Smooth muscle cell (in vitro differentiated cells): ENCODE measurements around the gene RNF213. TPM values are rescaled to one million over a fixed set of nuclear protein-coding genes. Genes with fewer than 3 reads are reported as not detected.

Source experiments
- DNase-seq: peaks from one replicate; lab custom pipeline; 2025; ENCODE audit not compliant: unreplicated experiment; lab: John Stamatoyannopoulos, UW
- H2AFZ ChIP-seq: fragments of 200-600 bp; sonication (generic); 2 replicates; pipeline ENCODE4 v1.6.0; 2016; ENCODE audit warnings: antibody characterized with exemption, low read depth, mild to moderate bottlenecking
- H3F3A ChIP-seq: fragments of 200-600 bp; sonication (generic); 2 replicates; pipeline ENCODE4 v1.6.0; 2017; ENCODE audit warnings: antibody characterized with exemption, low read depth
- H3K27ac ChIP-seq: fragments of 200-600 bp; sonication (generic); 2 replicates; pipeline ENCODE4 v1.5.1; 2016; ENCODE audit warnings: low read depth, mild to moderate bottlenecking
- H3K27me3 ChIP-seq: fragments of 200-600 bp; sonication (generic); 2 replicates; pipeline ENCODE4 v1.6.1; 2016; ENCODE audit warnings: low read depth, mild to moderate bottlenecking
- H3K36me3 ChIP-seq: fragments of 200-600 bp; sonication (generic); 2 replicates; pipeline ENCODE4 v1.5.1; 2016; ENCODE audit warnings: low read depth
- H3K4me1 ChIP-seq: fragments of 200-600 bp; sonication (generic); 2 replicates; pipeline ENCODE4 v1.5.1; 2016; ENCODE audit warnings: low read depth
- H3K4me2 ChIP-seq: fragments of 200-600 bp; sonication (generic); 2 replicates; pipeline ENCODE4 v1.6.0; 2016; ENCODE audit warnings: mild to moderate bottlenecking
- H3K4me3 ChIP-seq: fragments of 200-600 bp; sonication (generic); 2 replicates; pipeline ENCODE4 v1.5.1; 2016; ENCODE audit warnings: mild to moderate bottlenecking
- H3K79me2 ChIP-seq: fragments of 200-600 bp; sonication (generic); 2 replicates; pipeline ENCODE4 v1.6.0; 2016; ENCODE audit warnings: low read depth, mild to moderate bottlenecking
- H3K9ac ChIP-seq: fragments of 200-600 bp; sonication (generic); 2 replicates; pipeline ENCODE4 v1.6.0; 2016; ENCODE audit warnings: low read depth
- H3K9me3 ChIP-seq: fragments of 200-600 bp; sonication (generic); replicated peaks from 2 replicates; pipeline ENCODE4 v1.5.1; 2016; ENCODE audit warnings: low read depth
- H4K20me1 ChIP-seq: fragments of 200-600 bp; sonication (generic); 2 replicates; pipeline ENCODE4 v1.6.0; 2016; ENCODE audit warnings: low read depth
- WGBS: methylation state at CpG from one replicate; pipeline ENCODE4 v1.1.7; 2016; ENCODE audit warnings: low lambda C conversion rate; 5-methylcytosine and 5-hydroxymethylcytosine counted together
- polyA plus RNA-seq: library from polyadenylated mRNA; unstranded; fragments of >200 nt; fragmentation: Nextera tagmentation; extraction: Ambion mirVana; gene quantifications from 2 replicates; pipeline ENCODE4 v1.2.1, GENCODE V29; 2016
- total RNA-seq: library from RNA; depleted of rRNA; stranded (reverse); fragments of >200 nt; gene quantifications from 2 replicates; pipeline ENCODE4 v1.2.3, GENCODE V29; 2014
- TF ChIP-seq, protein P1 (sequence below): fragments of 200-600 bp; sonication (generic); IDR thresholded peaks from 2 replicates; pipeline ENCODE4 v1.5.1; 2017; ENCODE audit warnings: borderline replicate concordance, mild to moderate bottlenecking, antibody characterized with exemption; ENCODE audit not compliant: insufficient read depth, poor library complexity, severe bottlenecking

Gene RNF213
- total and polyA plus RNA-seq, 2 experiments from 2014 or later, result 12.8 to 43.0 TPM

- no peaks in the 10 kb centered on the region for H3K79me2 ChIP-seq
- no peak overlapping the region for H3K9ac ChIP-seq
- H3K4me1 ChIP-seq, result no peaks in the 10 kb centered on the region
- no peaks in the 10 kb centered on the region for H3K27me3 ChIP-seq
- no peak overlapping the region for H2AFZ ChIP-seq
- no peak overlapping the region for H3K27ac ChIP-seq
- H3F3A ChIP-seq, result no peaks in the 10 kb centered on the region
- H3K4me2 ChIP-seq, result no peak overlapping the region
- DNase-seq, result no peak
- H4K20me1 ChIP-seq, result no peaks in the 10 kb centered on the region
- H3K4me3 ChIP-seq, result no peak overlapping the region
- TF ChIP-seq, protein P1, sequence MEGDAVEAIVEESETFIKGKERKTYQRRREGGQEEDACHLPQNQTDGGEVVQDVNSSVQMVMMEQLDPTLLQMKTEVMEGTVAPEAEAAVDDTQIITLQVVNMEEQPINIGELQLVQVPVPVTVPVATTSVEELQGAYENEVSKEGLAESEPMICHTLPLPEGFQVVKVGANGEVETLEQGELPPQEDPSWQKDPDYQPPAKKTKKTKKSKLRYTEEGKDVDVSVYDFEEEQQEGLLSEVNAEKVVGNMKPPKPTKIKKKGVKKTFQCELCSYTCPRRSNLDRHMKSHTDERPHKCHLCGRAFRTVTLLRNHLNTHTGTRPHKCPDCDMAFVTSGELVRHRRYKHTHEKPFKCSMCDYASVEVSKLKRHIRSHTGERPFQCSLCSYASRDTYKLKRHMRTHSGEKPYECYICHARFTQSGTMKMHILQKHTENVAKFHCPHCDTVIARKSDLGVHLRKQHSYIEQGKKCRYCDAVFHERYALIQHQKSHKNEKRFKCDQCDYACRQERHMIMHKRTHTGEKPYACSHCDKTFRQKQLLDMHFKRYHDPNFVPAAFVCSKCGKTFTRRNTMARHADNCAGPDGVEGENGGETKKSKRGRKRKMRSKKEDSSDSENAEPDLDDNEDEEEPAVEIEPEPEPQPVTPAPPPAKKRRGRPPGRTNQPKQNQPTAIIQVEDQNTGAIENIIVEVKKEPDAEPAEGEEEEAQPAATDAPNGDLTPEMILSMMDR, result no peak
- WGBS, result 95% methylated on average over 23 of the region's 23 CpGs
- no peaks in the 10 kb centered on the region for H3K9me3 ChIP-seq
- no peaks in the 10 kb centered on the region for H3K36me3 ChIP-seq
Observed at GRCh38 chr17:80248001-80248893, 12.4 kb upstream of the RNF213 start.

DNA sequence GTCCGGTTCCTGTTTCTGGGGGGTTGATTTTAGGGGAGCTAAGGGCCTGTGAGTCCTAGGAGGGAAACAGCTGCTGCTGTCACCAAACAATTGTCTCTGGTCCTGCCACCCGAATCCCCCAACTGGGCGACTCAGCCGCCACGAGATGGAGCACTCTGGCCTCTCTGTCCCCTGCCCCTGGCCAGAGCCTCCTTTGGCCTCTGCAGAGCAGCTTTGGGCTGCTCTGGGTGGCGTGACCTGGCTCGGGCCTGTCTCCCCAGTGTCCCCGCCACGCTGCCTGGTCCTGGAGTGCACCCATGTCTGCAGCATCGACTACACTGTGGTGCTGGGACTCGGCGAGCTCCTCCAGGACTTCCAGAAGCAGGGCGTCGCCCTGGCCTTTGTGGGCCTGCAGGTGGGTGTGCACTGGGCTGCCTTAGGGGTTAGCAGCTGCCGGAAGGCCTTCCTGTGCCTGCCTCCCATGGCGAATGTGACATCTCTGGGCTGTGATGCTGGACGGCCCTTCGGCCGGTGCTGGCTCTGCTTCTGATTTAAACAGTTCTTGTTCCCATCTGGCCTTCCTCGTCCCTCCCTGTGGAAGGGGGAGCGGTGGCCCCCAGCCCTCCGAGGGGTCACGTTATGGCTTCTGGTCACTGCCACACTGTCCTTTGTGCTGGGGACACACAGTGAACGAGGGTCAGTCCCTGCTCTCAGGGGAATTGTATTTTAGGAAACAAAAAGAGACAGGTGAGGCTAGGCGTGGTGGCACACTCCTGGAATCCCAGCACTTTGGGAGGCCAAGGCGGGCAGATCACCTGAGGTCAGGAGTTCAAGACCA lies 11.6 kb upstream of the RNF213 start:
- Histone ChIP-seq H3K36me3 (no peaks in the 10 kb centered on the region), H3K27ac (no peak overlapping the region), H2AFZ (no peak overlapping the region), H3K27me3 (no peaks in the 10 kb centered on the region), H4K20me1 (no peaks in the 10 kb centered on the region), H3K9me3 (no peaks in the 10 kb centered on the region), H3K79me2 (no peaks in the 10 kb centered on the region), H3F3A (no peaks in the 10 kb centered on the region), H3K4me3 (no peak overlapping the region), H3K4me2 (no peak overlapping the region), H3K4me1 (no peaks in the 10 kb centered on the region), H3K9ac (no peak overlapping the region)
- TF ChIP-seq, protein P1, result no peak
- 94% methylated on average over 26 of the region's 26 CpGs for WGBS
- DNase-seq, result no peak

- Histone ChIP-seq H3K4me1 (peaks cover 7% of the 10 kb centered on the region), H3K4me2 (no peak overlapping the region), H2AFZ (no peak overlapping the region), H3F3A (no peaks in the 10 kb centered on the region), H3K36me3 (no peaks in the 10 kb centered on the region), H4K20me1 (no peaks in the 10 kb centered on the region), H3K9ac (no peak overlapping the region), H3K4me3 (no peak overlapping the region), H3K27ac (no peak overlapping the region), H3K79me2 (no peaks in the 10 kb centered on the region), H3K27me3 (no peaks in the 10 kb centered on the region), H3K9me3 (no peaks in the 10 kb centered on the region)
- DNase-seq, result no peak
- TF ChIP-seq, protein P1, result no peak
- WGBS, result 98% methylated on average over 11 of the region's 11 CpGs
Observed at GRCh38 chr17:80251966-80252365, 8.7 kb upstream of the RNF213 start.
